Neural progenitor cell (in vitro differentiated cells): ENCODE measurements around the gene PAK6.

Source experiments
- CTCF ChIP-seq: fragments of 200-600 bp; sonication (generic); IDR thresholded peaks from 2 replicates; pipeline ENCODE4 v1.5.1; 2017; ENCODE audit warnings: antibody characterized with exemption, mild to moderate bottlenecking
- EZH2 ChIP-seq: fragments of 200-600 bp; sonication (generic); IDR thresholded peaks from 2 replicates; pipeline ENCODE4 v1.6.1; 2017; ENCODE audit warnings: antibody characterized with exemption, mild to moderate bottlenecking, moderate library complexity
- EZH2phosphoT487 ChIP-seq: fragments of 200-600 bp; sonication (generic); IDR thresholded peaks from 2 replicates; pipeline ENCODE4 v1.6.1; 2017; ENCODE audit warnings: antibody characterized with exemption

GRCh38 chr15:40290918-40291574 lies 52.2 kb downstream of the PAK6 start:
- no peak for TF ChIP-seq CTCF
- TF ChIP-seq EZH2, result peak; percentile 27
- TF ChIP-seq EZH2phosphoT487, result peak; percentile 51
